ENCODE results near the gene MYDGF. TPM values are rescaled to one million over a fixed set of nuclear protein-coding genes. Genes with fewer than 3 reads are reported as not detected.
"Not testable (repeated sequence)": the region's sequence is repeated elsewhere in the genome, so short reads cannot be mapped to it uniquely, and the experiment has no call there.

Gene MYDGF
- total RNA-seq, 2 experiments from 2014 or later = 59.2 to 65.8 TPM

- Mint-ChIP-seq H3K36me3 (peaks cover 13% of the 10 kb centered on the region), H3K27me3 (no peaks in the 10 kb centered on the region), H3K4me1 (no peaks in the 10 kb centered on the region), H3K4me3 (no peak overlapping the region), H3K9me3 (no peaks in the 10 kb centered on the region), H3K27ac (no peak overlapping the region)
- no peak for DNase-seq
Measured at GRCh38 chr19:4691373-4691772, 21.2 kb upstream of the MYDGF start.

DNA sequence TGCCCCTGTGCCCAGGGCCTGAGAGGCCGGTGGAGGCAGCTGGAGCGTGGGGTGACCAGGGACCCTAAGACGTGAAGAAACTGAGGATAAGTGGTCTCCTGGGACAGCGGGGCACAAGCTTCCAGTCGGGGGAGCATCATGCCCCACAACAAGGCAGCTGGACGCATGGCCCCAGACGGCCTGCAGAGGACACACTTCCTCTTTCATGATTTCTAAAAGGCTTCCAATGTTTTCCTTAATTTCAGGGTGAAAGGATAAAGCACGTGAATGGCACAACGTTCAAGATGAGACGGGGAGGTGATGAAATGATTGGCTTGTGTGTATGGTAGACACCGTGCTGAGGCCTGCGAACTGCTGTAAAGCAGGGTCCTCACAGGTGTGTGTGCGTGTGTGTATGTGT is 20.2 kb upstream of the MYDGF start:
- Mint-ChIP-seq H3K27me3 (no peaks in the 10 kb centered on the region), H3K9me3 (no peaks in the 10 kb centered on the region), H3K4me1 (no peaks in the 10 kb centered on the region), H3K4me3 (no peak overlapping the region), H3K27ac (no peak overlapping the region), H3K36me3 (peaks cover 13% of the 10 kb centered on the region)
- no peak for DNase-seq

DNA sequence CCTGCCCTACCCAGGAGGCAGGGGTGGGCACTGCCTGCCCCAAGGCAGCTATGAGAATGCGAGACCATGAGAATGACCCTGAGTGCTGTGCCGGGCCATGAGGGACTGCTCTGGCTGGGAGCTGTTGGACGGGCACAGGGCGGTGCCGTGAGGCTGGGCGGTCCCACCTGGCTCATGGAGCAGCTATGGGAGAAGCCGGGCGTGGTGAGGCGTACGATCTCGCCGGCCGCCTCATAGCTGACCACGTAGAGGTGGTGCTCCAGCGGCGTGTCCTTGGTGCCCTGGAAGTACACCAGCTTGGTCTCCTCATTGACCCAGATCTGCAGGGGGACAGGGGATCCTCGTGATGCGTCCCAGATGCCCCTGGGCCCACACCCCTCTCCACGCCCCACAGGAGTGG is 19.3 kb upstream of the MYDGF start:
- no peak overlapping the region for H3K27ac Mint-ChIP-seq
- no peaks in the 10 kb centered on the region for H3K4me1 Mint-ChIP-seq
- no peaks in the 10 kb centered on the region for H3K9me3 Mint-ChIP-seq
- no peaks in the 10 kb centered on the region for H3K27me3 Mint-ChIP-seq
- H3K36me3 Mint-ChIP-seq = peaks cover 10% of the 10 kb centered on the region
- no peak overlapping the region for H3K4me3 Mint-ChIP-seq
- DNase-seq = no peak

- no peaks in the 10 kb centered on the region for H3K4me1 Mint-ChIP-seq
- H3K36me3 Mint-ChIP-seq = peaks cover 8% of the 10 kb centered on the region
- H3K27me3 Mint-ChIP-seq = no peaks in the 10 kb centered on the region
- H3K4me3 Mint-ChIP-seq = no peak overlapping the region
- no peaks in the 10 kb centered on the region for H3K9me3 Mint-ChIP-seq
- DNase-seq = no peak
- H3K27ac Mint-ChIP-seq = no peak overlapping the region
Measured at GRCh38 chr19:4688587-4688986, 18.4 kb upstream of the MYDGF start.

DNA sequence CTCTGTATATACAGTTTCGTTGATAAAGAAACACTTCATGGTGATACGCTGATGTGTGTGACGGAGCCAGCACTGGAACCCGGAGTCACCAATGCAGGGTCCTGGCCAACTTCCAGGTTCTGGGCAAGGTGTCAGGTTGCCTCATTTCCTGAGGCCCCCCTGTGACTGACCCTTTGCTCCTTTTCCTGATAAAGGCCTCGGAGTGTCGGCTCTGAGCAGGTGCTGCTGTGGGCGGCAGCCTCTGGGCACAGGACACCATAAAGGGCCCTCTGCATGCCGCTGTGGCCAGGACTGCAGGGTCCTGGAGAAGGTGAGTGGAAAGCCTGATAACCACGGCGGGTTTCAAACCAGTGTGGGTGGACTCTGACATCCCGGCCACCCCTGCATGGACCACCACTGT is 17.3 kb upstream of the MYDGF start:
- H3K9me3 Mint-ChIP-seq = no peaks in the 10 kb centered on the region
- no peaks in the 10 kb centered on the region for H3K27me3 Mint-ChIP-seq
- no peak for DNase-seq
- H3K27ac Mint-ChIP-seq = no peak overlapping the region
- H3K4me3 Mint-ChIP-seq = no peak overlapping the region
- no peaks in the 10 kb centered on the region for H3K4me1 Mint-ChIP-seq
- H3K36me3 Mint-ChIP-seq = peaks cover 4% of the 10 kb centered on the region

DNA sequence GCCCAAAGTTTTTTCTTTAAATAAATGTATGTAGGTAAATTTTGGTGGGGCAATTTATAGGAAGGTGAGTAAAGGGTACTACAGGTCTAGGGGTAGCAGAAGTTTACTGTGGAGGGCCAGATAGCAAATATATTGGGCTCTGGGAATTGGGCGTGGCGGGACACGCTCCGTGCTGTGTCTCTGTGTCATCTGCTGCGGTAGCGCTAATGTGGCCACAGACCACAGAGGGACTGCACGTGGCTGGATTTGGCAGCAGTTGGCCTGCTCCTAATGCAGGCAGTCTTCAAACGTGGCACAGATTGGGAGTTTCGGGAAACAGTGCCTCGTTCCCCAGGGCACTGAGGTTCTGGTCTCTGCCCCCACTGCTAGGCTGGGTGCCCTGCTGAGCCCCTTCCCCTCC is 16.6 kb upstream of the MYDGF start:
- no peaks in the 10 kb centered on the region for H3K27me3 Mint-ChIP-seq
- no peak overlapping the region for H3K27ac Mint-ChIP-seq
- H3K36me3 Mint-ChIP-seq = peaks cover 4% of the 10 kb centered on the region
- H3K9me3 Mint-ChIP-seq = no peaks in the 10 kb centered on the region
- DNase-seq = no peak
- H3K4me3 Mint-ChIP-seq = no peak overlapping the region
- no peaks in the 10 kb centered on the region for H3K4me1 Mint-ChIP-seq

GRCh38 chr19:4684312-4685095 is 14.4 kb upstream of the MYDGF start:
- peaks cover 4% of the 10 kb centered on the region for H3K36me3 Mint-ChIP-seq
- no peak overlapping the region for H3K4me3 Mint-ChIP-seq
- H3K4me1 Mint-ChIP-seq = no peaks in the 10 kb centered on the region
- H3K27ac Mint-ChIP-seq = no peak overlapping the region
- H3K27me3 Mint-ChIP-seq = no peaks in the 10 kb centered on the region
- no peaks in the 10 kb centered on the region for H3K9me3 Mint-ChIP-seq
- DNase-seq = no peak

DNA sequence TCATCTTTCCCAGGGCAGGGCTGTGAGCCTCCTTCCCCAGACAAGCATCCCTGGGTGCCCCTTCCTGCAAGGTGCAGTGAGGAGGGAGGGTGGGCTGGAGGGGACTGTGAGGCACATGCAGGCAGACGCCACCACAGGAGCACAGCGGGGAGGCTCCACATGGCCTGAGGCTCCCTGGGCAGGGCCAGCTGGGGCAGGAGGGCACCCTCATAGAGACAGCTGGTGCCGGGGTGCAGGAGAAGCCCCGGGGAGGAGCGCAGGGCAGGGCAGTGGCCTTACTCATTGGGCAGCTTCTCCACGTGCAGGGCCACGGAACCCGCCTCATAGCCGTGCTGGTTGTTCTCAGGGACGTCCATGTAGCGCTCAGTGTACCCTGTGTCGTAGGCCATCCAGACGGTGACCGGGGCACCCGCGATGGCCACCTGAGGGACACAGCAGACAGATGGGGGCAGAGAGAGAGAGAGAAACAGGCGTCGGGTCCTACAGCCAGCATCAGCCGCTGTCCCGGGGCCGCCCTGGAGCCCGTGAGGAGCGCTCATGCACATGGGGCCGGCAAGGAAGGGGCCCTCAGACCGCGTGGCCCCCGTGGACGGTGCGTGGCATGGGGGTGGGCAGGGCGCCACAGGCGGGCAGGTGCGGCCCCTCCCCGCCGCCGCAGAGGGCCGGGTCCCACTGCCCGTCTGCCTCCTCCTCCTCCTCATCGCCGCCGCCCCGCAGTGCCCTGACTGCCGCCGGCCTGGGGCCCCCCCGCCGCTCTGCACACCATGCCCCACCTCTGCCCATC is 12.5 kb upstream of the MYDGF start:
- H3K36me3 Mint-ChIP-seq = peaks cover 11% of the 10 kb centered on the region
- no peaks in the 10 kb centered on the region for H3K9me3 Mint-ChIP-seq
- H3K27ac Mint-ChIP-seq = no peak overlapping the region

DNA sequence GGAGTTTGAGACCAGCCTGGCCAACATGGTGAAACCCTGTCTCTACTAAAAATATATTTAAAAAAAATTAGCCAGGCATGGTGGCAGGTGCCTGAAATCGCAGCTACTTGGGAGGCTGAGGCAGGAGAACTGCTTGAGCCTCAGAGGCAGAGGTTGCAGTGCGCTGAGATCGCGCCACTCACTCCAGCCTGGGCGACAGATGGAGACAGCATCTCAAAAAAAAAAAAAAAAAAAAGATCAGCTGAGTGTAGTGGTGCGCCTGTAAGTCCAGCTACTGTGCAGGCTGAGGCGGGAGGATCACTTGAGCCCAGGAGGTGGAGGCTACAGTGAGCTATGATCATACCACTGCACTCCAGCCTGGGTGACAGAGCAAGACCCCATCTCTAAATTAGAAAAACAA is 9.9 kb upstream of the MYDGF start:
- not testable (repeated sequence) for H3K4me3 Mint-ChIP-seq, H3K27me3 Mint-ChIP-seq, H3K27ac Mint-ChIP-seq, DNase-seq, H3K9me3 Mint-ChIP-seq, H3K4me1 Mint-ChIP-seq
- H3K36me3 Mint-ChIP-seq = peaks cover 11% of the 10 kb centered on the region

More for the DNA sequence above, 12.5 kb upstream of the MYDGF start:
- H3K27me3 Mint-ChIP-seq = no peaks in the 10 kb centered on the region
- H3K4me1 Mint-ChIP-seq = no peaks in the 10 kb centered on the region
- no peak overlapping the region for H3K4me3 Mint-ChIP-seq
- DNase-seq = no peak

GRCh38 chr19:4678881-4679790 is 9.0 kb upstream of the MYDGF start:
- H3K27me3 Mint-ChIP-seq = no peaks in the 10 kb centered on the region
- no peak overlapping the region for H3K27ac Mint-ChIP-seq
- H3K4me3 Mint-ChIP-seq = peak overlapping the region; percentile 25
- no peaks in the 10 kb centered on the region for H3K4me1 Mint-ChIP-seq
- H3K9me3 Mint-ChIP-seq = no peaks in the 10 kb centered on the region
- DNase-seq = peak; percentile 22
- peaks cover 11% of the 10 kb centered on the region for H3K36me3 Mint-ChIP-seq

- Mint-ChIP-seq H3K27me3 (no peaks in the 10 kb centered on the region), H3K36me3 (peaks cover 7% of the 10 kb centered on the region), H3K27ac (no peak overlapping the region), H3K4me1 (no peaks in the 10 kb centered on the region), H3K4me3 (no peak overlapping the region), H3K9me3 (no peaks in the 10 kb centered on the region)
- DNase-seq = peak; percentile 42
Measured at GRCh38 chr19:4676955-4677731, 7.0 kb upstream of the MYDGF start.

DNA sequence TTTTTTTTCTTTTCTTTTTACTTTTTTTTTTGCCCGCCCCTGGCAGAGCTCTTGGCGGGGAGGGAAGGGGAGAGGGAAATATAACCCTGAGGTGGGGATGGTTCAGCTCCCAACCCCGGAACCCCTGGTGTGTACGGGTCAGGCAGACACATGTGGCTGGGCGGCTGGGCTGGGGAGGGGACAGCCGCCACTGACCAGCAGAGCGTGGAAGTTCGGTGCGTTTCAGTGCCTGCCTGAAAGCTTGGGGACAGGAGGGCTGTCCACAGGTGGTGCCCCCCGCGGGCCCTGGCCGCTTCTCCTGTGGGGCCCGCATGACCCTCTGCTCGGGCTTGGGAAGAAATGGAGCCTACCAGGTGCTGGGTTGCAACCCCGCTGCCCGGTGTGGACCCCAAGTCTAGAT is 5.2 kb upstream of the MYDGF start:
- Mint-ChIP-seq H3K36me3 (peaks cover 7% of the 10 kb centered on the region), H3K4me1 (no peaks in the 10 kb centered on the region), H3K27ac (no peak overlapping the region), H3K27me3 (no peaks in the 10 kb centered on the region), H3K4me3 (no peak overlapping the region), H3K9me3 (no peaks in the 10 kb centered on the region)
- no peak for DNase-seq

DNA sequence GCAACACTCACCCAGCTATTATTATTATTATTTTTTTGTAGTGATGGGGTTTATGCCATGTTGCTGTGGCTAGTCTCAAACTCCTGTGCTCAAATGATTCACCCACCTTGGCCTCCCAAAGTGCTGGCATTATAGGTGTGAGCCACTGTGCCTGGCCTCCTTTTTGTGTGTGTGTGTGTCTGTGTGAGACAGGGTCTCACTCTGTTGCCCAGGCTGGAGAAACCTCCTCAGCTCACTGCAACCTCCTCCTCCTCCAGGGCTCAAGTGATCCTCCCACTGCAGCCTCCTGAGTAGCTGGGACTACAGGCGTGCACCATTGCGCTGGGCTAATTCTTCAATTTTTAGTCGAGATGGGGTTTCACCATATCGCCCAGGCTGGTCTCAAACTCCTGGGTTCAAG is 3.6 kb upstream of the MYDGF start:
- no peak overlapping the region for H3K27ac Mint-ChIP-seq
- H3K36me3 Mint-ChIP-seq = peaks cover 1% of the 10 kb centered on the region
- DNase-seq = no peak
- H3K4me3 Mint-ChIP-seq = no peak overlapping the region
- H3K9me3 Mint-ChIP-seq = no peaks in the 10 kb centered on the region
- H3K27me3 Mint-ChIP-seq = no peaks in the 10 kb centered on the region
- peaks cover 7% of the 10 kb centered on the region for H3K4me1 Mint-ChIP-seq

DNA sequence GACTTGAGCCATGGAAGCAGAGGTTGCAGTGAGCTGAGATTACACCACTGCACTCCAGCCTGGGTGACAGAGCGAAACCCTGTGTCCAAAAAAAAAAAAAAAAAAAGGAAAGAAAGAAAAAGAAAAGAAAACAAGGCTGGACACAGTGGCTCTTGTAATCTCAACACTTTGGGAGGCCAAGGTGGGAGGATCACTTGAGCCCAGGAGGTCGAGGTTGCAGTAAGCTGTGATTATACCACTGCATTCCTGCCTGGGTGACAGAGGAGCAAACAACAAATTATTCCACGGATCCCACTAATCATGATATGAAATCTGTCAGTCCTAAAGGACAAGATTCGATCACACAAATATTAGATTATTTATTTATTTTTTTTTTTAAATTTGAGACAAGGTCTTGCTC is 3.1 kb upstream of the MYDGF start:
- H3K27ac Mint-ChIP-seq = no peak overlapping the region
- no peaks in the 10 kb centered on the region for H3K9me3 Mint-ChIP-seq

More for the DNA sequence above, 3.1 kb upstream of the MYDGF start:
- no peak for DNase-seq
- Mint-ChIP-seq H3K4me3 (no peak overlapping the region), H3K4me1 (peaks cover 12% of the 10 kb centered on the region), H3K36me3 (peaks cover 4% of the 10 kb centered on the region), H3K27me3 (no peaks in the 10 kb centered on the region)
